Activated T-helper 1 cell treated with anti-CD3 and anti-CD28 coated beads, Interleukin-12 subunit alpha, Interleukin-12 subunit beta, Interleukin-2, Interleukin-4 antibody, amounts not matched to agents 30 ng/mL and 10 ng/mL and 1 ng/mL, durations not matched to agents 14 hours and 24 hours and 36 hours (primary cell): ENCODE results near the gene CERS4. TPM values are rescaled to one million over a fixed set of nuclear protein-coding genes. Genes with fewer than 3 reads are reported as not detected.
"Not testable (repeated sequence)": the region's sequence is repeated elsewhere in the genome, so short reads cannot be mapped to it uniquely, and the experiment has no call there.

Experiments
- DNase-seq: peaks from one replicate; pipeline ENCODE4 v3.0.0; 2021; ENCODE audit warnings: low spot score
- H3K27ac Mint-ChIP-seq: one replicate; pipeline ENCODE4 v1.8.0; 2021; ENCODE audit warnings: mild to moderate bottlenecking, mixed read lengths
- H3K27me3 Mint-ChIP-seq: one replicate; pipeline ENCODE4 v1.8.0; 2022; ENCODE audit warnings: mild to moderate bottlenecking, moderate library complexity, mixed read lengths; ENCODE audit not compliant: insufficient read depth
- H3K36me3 Mint-ChIP-seq: one replicate; pipeline ENCODE4 v1.8.0; 2021; ENCODE audit warnings: low read depth, mixed read lengths
- H3K4me1 Mint-ChIP-seq: one replicate; pipeline ENCODE4 v1.8.0; 2021; ENCODE audit warnings: low read depth, mixed read lengths
- H3K4me3 Mint-ChIP-seq: one replicate; pipeline ENCODE4 v1.8.0; 2021; ENCODE audit warnings: mild to moderate bottlenecking, moderate library complexity, mixed read lengths
- H3K9me3 Mint-ChIP-seq: one replicate; pipeline ENCODE4 v1.8.0; 2021; ENCODE audit warnings: mixed read lengths
- intact Hi-C: fragments of 100-400 bp; cut with micrococcal nuclease; formaldehyde crosslinking; loops from one replicate; pipeline ENCODE4 v1.15.1; 2024
- total RNA-seq: library from RNA; stranded (reverse); gene quantifications from 2 replicates; pipeline ENCODE4 v1.2.3, GENCODE V29; 2022

CERS4 gene
- total RNA-seq, 1 donor from 2014 or later: 29.7 TPM

DNA sequence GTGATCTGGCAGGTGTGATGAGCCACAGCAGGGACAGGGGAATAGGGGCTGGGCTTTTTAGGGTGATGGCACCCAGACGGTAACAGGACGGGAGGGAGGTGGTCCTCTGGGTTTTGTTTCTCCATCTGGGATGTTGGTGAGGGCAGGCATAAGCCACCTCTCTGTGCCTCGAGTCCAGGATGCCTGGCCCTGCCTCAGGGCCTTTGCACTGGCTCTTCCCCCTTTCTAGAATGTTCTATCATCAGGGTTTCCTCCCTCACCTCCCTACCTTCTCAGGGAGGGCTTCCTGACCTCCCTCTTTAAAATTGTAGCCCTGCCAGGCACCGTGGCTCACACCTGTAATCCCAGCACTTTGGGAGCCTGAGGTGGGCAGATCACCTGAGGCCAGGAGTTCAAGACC, 6.6 kb downstream of the CERS4 start:
- H3K27ac Mint-ChIP-seq: no peak overlapping the region
- H3K4me1 Mint-ChIP-seq: peaks cover 16% of the 10 kb centered on the region
- peaks cover 18% of the 10 kb centered on the region for H3K36me3 Mint-ChIP-seq
- no peaks in the 10 kb centered on the region for H3K27me3 Mint-ChIP-seq
- H3K4me3 Mint-ChIP-seq: no peak overlapping the region
- no peak for DNase-seq
- no peaks in the 10 kb centered on the region for H3K9me3 Mint-ChIP-seq
- intact Hi-C loops: no loop called here

DNA sequence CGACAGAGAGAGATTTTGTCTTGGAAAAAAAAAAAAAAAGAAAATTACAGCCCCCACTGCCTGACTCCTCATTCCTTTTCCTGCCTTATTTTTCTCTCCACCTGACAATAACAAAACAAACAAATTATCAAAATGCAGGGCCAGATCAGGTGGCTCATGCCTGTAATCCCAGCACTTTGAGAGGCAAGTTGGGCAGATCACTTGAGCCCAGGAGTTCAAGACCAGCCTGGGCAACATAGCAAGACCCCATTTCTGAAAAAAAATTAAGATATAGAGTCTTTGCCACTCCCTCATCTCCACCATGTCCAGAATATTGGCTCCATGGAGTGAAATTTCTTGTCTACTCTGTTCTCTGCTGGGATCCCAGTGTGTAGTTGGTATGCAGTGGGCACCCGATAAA, 7.2 kb downstream of the CERS4 start:
- Mint-ChIP-seq H3K27me3 (no peaks in the 10 kb centered on the region), H3K4me1 (peaks cover 16% of the 10 kb centered on the region), H3K4me3 (no peak overlapping the region), H3K27ac (no peak overlapping the region), H3K9me3 (no peaks in the 10 kb centered on the region), H3K36me3 (peaks cover 18% of the 10 kb centered on the region)
- intact Hi-C loops: no loop called here
- no peak for DNase-seq

DNA sequence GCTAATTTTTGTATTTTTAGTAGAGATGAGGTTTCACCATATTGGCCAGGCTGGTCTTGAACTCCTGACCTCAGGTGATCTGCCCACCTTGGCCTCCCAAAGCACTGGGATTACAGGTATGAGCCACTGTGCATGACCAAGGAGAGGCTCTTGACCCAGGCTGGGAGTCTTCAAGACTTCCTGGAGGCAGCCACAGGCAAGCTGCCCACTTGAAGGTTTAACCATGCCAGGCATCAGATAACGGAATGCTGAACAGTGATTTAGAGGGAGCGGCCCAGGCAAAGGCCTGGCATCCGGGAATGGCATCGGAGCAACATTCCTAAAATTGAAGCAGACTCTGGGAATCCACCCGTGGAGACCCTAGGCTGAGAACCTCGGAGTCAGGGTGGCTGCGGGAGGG, 9.0 kb downstream of the CERS4 start:
- H3K4me3 Mint-ChIP-seq, H3K27ac Mint-ChIP-seq, intact Hi-C loops, H3K4me1 Mint-ChIP-seq, H3K27me3 Mint-ChIP-seq, H3K9me3 Mint-ChIP-seq, DNase-seq: not testable (repeated sequence)
- H3K36me3 Mint-ChIP-seq: peaks cover 11% of the 10 kb centered on the region

GRCh38 chr19:8220481-8220880, 11.3 kb downstream of the CERS4 start:
- peaks cover 6% of the 10 kb centered on the region for H3K36me3 Mint-ChIP-seq
- no peak for DNase-seq
- no peak overlapping the region for H3K27ac Mint-ChIP-seq
- no peaks in the 10 kb centered on the region for H3K4me1 Mint-ChIP-seq
- H3K27me3 Mint-ChIP-seq: no peaks in the 10 kb centered on the region
- H3K4me3 Mint-ChIP-seq: no peak overlapping the region
- intact Hi-C loops: no loop called here
- no peaks in the 10 kb centered on the region for H3K9me3 Mint-ChIP-seq

DNA sequence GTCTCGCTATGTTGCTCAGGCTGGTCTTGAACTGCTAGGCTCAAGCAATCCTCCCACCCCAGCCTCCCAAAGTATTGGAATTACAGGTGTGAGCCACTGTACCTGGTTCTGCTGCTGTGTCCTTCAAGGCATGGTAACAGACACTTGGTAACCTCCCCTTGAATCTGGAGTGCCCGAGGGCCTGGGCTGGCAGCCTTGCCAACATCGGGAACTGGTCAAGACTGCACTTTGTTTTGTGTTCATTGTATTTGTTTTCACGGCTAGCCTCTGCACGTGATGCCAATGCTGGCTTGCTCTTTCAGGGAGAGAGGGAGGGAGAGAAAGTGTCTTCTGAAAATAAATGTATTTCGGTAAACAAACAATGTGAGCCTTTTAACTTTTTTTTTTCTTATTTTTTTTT, 12.0 kb downstream of the CERS4 start:
- Mint-ChIP-seq H3K27ac (no peak overlapping the region), H3K36me3 (peaks cover 10% of the 10 kb centered on the region), H3K4me1 (no peaks in the 10 kb centered on the region), H3K4me3 (no peak overlapping the region), H3K27me3 (no peaks in the 10 kb centered on the region), H3K9me3 (no peaks in the 10 kb centered on the region)
- no peak for DNase-seq
- intact Hi-C loops: no loop called here

DNA sequence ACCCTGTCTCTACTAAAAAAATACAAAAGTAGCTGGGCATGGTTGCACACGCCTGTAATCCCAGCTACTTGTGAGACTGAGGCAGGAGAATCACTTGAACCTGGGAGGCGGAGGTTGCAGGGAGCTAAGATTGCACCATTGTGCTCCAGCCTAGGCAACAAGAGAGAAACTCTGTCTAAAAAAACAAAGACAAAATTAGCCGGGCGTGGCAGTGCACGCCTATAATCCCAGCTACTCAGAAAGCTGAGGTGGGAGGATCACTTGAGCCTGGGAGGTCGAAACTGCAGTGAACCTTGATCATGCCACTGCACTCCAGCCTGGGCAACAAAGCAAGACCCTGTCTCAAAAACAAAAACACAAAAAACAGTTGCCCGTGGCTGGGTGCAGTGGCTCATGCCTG, 14.3 kb downstream of the CERS4 start:
- intact Hi-C loops, H3K27ac Mint-ChIP-seq, H3K4me3 Mint-ChIP-seq, H3K9me3 Mint-ChIP-seq, H3K4me1 Mint-ChIP-seq, DNase-seq, H3K36me3 Mint-ChIP-seq, H3K27me3 Mint-ChIP-seq: not testable (repeated sequence)

- H3K27me3 Mint-ChIP-seq: no peaks in the 10 kb centered on the region
- peaks cover 8% of the 10 kb centered on the region for H3K36me3 Mint-ChIP-seq
- no peaks in the 10 kb centered on the region for H3K9me3 Mint-ChIP-seq
- no peak overlapping the region for H3K4me3 Mint-ChIP-seq
- intact Hi-C loops: no loop called here
- no peak overlapping the region for H3K27ac Mint-ChIP-seq
- H3K4me1 Mint-ChIP-seq: no peaks in the 10 kb centered on the region
- DNase-seq: no peak
These were observed 15.4 kb downstream of the CERS4 start for GRCh38 chr19:8224394-8225145.

GRCh38 chr19:8231073-8231604, 22.0 kb downstream of the CERS4 start:
- no peak overlapping the region for H3K27ac Mint-ChIP-seq
- intact Hi-C loops: no loop called here
- H3K9me3 Mint-ChIP-seq: no peaks in the 10 kb centered on the region
- no peaks in the 10 kb centered on the region for H3K27me3 Mint-ChIP-seq
- peaks cover 6% of the 10 kb centered on the region for H3K36me3 Mint-ChIP-seq
- DNase-seq: no peak
- no peak overlapping the region for H3K4me3 Mint-ChIP-seq
- H3K4me1 Mint-ChIP-seq: no peaks in the 10 kb centered on the region

GRCh38 chr19:8233370-8233769, 24.2 kb downstream of the CERS4 start:
- Mint-ChIP-seq H3K9me3 (no peaks in the 10 kb centered on the region), H3K4me1 (no peaks in the 10 kb centered on the region), H3K36me3 (peaks cover 5% of the 10 kb centered on the region), H3K27ac (no peak overlapping the region), H3K4me3 (no peak overlapping the region), H3K27me3 (no peaks in the 10 kb centered on the region)
- DNase-seq: no peak
- intact Hi-C loops: no loop called here

GRCh38 chr19:8237026-8237425, 27.9 kb downstream of the CERS4 start:
- Mint-ChIP-seq H3K4me1 (peaks cover 9% of the 10 kb centered on the region), H3K36me3 (peaks cover 12% of the 10 kb centered on the region), H3K27ac (no peak overlapping the region), H3K27me3 (no peaks in the 10 kb centered on the region), H3K9me3 (peaks cover 7% of the 10 kb centered on the region), H3K4me3 (no peak overlapping the region)
- intact Hi-C loops: no loop called here
- no peak for DNase-seq

- no peaks in the 10 kb centered on the region for H3K27me3 Mint-ChIP-seq
- no peak overlapping the region for H3K4me3 Mint-ChIP-seq
- intact Hi-C loops: no loop called here
- peaks cover 20% of the 10 kb centered on the region for H3K36me3 Mint-ChIP-seq
- DNase-seq: no peak
- no peak overlapping the region for H3K27ac Mint-ChIP-seq
- H3K4me1 Mint-ChIP-seq: peaks cover 9% of the 10 kb centered on the region
- peaks cover 15% of the 10 kb centered on the region for H3K9me3 Mint-ChIP-seq
These were observed 29.1 kb downstream of the CERS4 start for GRCh38 chr19:8238251-8238650.

GRCh38 chr19:8239528-8240273, 30.5 kb downstream of the CERS4 start:
- H3K9me3 Mint-ChIP-seq: peaks cover 22% of the 10 kb centered on the region
- no peak for DNase-seq
- intact Hi-C loops: no loop called here
- no peak overlapping the region for H3K4me3 Mint-ChIP-seq
- peaks cover 29% of the 10 kb centered on the region for H3K36me3 Mint-ChIP-seq
- H3K27ac Mint-ChIP-seq: no peak overlapping the region
- no peaks in the 10 kb centered on the region for H3K27me3 Mint-ChIP-seq
- H3K4me1 Mint-ChIP-seq: peaks cover 9% of the 10 kb centered on the region
